ENCODE measurements around the gene TATDN2. TPM values are rescaled to one million over a fixed set of nuclear protein-coding genes. Genes with fewer than 3 reads are reported as not detected.

Gene TATDN2
- polyA plus RNA-seq (ENCODE audit: insufficient read length in 4 of 4): 10 to 100 TPM; 29.5 to 36.3 (median 33.8) TPM

DNA sequence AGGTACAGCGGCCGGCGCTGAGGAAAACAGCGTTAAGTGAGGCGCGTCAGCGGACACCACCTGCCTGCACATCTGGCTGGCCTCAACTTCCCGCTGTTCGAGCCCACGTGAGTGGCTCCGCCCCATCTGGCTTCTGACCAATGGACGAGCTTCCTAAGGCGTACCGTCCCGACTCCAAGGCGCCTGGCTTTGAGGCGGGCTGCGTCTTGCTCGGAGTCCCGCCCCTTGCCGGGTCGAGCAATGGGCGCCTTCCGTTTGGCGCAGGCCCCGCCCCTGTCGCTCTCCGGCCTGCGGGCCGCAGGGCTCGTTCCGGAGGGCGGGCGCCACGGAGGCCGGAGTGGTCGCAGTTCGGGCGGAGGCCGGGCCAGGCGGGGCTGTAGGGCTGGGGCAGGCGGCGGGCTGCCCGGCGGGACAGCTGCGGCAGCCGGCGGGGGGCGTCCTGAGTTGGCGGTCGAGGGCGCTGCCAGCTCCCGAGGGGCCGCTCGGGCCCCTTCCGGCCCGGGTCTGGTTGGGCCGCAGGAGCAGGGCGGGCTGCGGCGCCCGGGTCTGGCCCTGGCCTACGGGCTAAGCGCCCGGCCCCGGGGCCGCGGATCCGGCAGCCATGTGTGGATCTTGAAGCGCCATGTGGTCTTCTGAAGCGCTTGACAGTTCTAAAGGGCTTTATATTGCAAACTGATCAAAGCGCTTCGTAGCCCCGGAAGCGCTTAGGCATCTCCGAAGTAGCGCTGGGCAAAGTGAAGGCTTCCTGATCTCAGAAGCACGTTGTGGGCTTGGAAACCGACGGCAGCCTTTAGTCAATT lies at the start of gene TATDN2:
Gene TATDN2, plus strand, starts transcription at position 276 of the 800 bp plus-strand sequence. CDS start 742 bp downstream, outside the sequence.
- DNase-seq (ENCODE audit: low read depth in 4 of 4, low spot score in 3 of 4): peak; percentile 82 to 85 (median 83)

DNA sequence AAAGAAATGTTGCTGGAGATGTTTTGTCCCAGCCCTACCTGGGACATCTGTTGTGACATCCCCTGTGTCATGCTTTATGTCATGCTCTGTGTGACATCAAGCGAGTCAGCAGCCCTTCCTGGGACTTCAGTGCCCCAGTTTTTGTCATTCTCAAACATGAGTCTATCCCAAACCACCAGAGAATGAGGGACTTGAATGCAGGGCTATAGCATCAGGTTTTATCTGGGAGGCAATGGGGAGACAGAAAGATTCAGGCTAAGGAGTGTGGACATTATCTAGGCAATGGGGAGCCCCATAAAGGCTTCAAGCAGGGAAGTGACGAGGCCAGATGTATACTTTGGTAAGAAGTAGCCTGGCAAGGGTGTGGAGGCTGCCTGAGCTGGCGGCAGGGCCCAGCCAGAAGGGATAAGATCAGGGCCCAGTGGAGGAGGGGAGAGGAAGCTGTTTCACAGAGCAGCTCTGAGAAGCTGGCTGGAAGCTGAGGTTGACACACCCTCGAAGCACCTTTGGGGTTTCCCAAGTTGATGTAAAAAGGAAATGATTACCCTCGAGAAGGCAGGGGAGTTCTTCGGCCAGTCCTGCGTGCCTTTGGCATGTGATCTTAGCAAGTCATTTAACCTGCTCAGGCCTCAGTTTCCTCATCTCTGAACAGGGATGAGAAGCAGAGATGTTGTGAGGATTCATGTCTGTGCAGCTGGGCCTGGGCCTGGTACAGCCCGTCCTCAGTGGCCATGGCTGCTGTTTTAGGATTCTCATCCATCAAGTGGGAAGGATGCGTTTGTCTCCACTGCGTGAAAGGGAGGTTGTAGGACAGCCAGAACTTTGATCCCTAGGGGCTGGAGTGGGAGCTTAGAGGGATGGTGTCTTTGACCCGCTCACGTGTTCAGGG lies 49.3 kb upstream of the TATDN2 start:
- no peak for DNase-seq (ENCODE audit: low read depth in 4 of 4, low spot score in 3 of 4)

DNA sequence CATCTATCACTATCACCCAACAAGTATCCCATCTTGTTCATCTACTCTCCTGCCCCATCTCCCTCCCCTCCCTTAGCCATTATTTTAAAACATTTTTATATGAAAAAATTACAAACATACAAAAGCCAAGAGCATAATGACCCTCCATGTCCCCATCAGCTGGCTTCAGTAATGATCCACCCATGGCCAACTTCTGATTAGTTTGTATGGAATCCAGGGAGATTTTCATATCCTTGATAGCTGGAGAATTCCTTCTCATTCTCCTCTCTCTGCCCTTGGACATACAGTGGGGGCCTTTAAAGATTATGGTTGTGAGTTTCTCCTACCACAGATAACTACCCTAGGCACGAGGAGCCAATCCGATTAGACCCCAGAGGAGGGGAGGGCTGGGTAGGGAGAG lies 43.3 kb upstream of the TATDN2 start:
- DNase-seq (ENCODE audit: low read depth in 4 of 4, low spot score in 3 of 4): no peak

GRCh38 chr3:10205451-10206165 lies 42.7 kb upstream of the TATDN2 start:
- no peak for DNase-seq (ENCODE audit: low read depth in 4 of 4, low spot score in 3 of 4)

DNA sequence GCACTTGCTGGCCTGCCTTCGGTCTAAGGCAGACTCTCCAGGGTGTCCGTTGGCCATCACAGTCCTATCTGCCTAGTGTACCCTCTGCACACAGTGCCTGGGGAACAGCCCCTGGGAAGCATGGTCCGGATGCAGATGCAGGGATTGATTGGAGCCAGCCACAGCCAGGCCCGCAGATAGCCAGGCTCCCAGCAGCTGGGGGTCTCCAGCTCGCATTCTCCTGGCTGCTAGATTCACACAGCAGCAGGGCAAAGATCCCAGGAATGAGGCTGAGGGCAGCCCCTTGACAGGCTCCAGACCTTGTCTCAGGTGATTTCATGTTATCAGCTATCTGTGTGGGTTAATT lies 42.1 kb upstream of the TATDN2 start:
- no peak for DNase-seq (ENCODE audit: low read depth in 4 of 4, low spot score in 3 of 4)

- no peak for DNase-seq (ENCODE audit: low read depth in 4 of 4, low spot score in 3 of 4)
Measured at GRCh38 chr3:10213156-10213792, 35.0 kb upstream of the TATDN2 start.

- no peak for DNase-seq (ENCODE audit: low read depth in 4 of 4, low spot score in 3 of 4)
Measured at GRCh38 chr3:10215578-10216368, 32.5 kb upstream of the TATDN2 start.

- DNase-seq (ENCODE audit: low read depth in 4 of 4, low spot score in 3 of 4): no peak
Measured at GRCh38 chr3:10217359-10217758, 30.9 kb upstream of the TATDN2 start.

- no peak for DNase-seq (ENCODE audit: low read depth in 4 of 4, low spot score in 3 of 4)
Measured at GRCh38 chr3:10219737-10220136, 28.5 kb upstream of the TATDN2 start.

DNA sequence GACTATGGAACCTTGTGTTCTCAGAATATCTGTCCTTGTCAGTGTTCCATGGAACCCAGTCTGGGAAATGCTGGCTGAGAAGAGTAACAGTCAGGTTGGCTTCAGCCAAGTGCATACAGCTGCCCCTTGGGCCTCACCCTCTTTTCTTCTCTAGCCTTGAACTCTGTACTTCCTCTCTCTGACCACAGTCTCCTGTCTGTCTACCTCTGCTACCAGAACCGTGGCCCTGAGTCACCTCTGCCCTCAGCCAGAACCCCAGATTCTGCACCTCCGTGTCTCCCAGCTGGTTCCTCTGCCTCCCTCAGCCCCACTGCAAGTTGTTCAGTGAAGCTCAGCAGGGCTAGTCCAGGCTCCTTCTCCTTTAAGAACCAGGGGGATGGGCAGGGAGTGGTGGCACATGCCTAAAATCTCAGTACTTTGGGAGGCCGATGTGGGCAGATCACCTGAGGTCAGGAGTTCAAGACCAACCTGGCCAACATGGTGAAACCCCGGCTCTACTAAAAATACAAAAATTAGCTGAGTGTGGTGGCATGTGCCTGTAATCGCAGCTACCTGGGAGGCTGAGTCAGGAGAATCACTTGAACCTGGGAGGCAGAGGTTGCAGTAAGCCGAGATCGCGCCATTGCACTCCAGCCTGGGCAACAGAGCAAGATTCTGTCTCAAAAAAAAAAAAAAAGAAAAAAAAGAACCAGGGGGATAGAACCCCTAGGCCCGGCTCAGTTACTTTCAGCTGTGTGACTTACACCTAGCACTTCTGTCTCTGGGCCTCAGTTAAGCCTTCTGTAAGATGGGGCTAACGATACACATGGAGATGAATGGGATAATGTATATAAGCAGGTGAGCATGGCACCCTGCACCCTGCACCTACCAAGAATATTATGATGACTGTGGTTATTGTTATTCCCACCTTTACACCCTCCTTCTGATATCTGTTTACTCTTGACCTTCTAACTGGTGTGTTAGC lies 24.3 kb upstream of the TATDN2 start:
- DNase-seq (ENCODE audit: low read depth in 4 of 4, low spot score in 3 of 4): no peak

- DNase-seq (ENCODE audit: low read depth in 4 of 4, low spot score in 3 of 4): peak in 2 of 4 donors; percentile 33 to 40
Measured at GRCh38 chr3:10224794-10225665, 23.2 kb upstream of the TATDN2 start.

GRCh38 chr3:10226293-10226692 lies 22.0 kb upstream of the TATDN2 start:
- no peak for DNase-seq (ENCODE audit: low read depth in 4 of 4, low spot score in 3 of 4)

GRCh38 chr3:10228248-10228950 lies 19.9 kb upstream of the TATDN2 start:
- no peak for DNase-seq (ENCODE audit: low read depth in 4 of 4, low spot score in 3 of 4)

GRCh38 chr3:10229576-10229975 lies 18.7 kb upstream of the TATDN2 start:
- no peak for DNase-seq (ENCODE audit: low read depth in 4 of 4, low spot score in 3 of 4)

DNA sequence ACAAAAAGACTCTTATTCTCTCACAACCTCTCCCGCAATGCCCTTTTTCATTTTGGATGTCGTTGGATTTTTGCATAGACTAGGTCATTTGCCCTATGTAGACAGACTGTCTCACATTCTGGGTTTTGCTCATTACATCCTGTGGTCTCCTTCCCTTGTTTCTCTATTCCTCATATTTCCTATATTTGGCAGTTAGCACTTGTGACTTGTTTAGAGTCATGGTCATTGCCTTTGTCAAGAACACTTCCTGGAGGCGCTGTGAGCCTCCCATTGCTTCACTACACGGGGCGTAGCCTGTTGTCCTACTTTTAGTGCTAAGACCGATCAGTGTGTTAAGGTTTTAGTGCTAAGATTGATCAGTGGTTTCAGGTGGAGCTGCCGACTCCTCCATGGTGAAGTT lies 16.1 kb upstream of the TATDN2 start:
- no peak for DNase-seq (ENCODE audit: low read depth in 4 of 4, low spot score in 3 of 4)

GRCh38 chr3:10233988-10234387 lies 14.3 kb upstream of the TATDN2 start:
- no peak for DNase-seq (ENCODE audit: low read depth in 4 of 4, low spot score in 3 of 4)
